Mammary epithelial cell (primary cell): ENCODE measurements around the gene AKR7A3.

Experiments
- EZH2 ChIP-seq: IDR thresholded peaks from 2 replicates; pipeline ENCODE4 v1.6.1; 2012; ENCODE audit warnings: low read length, inconsistent platforms, borderline replicate concordance
- TF ChIP-seq, protein P1 (sequence below), 2 donors: IDR thresholded peaks in 1 of 2; conservative IDR thresholded peaks in 1 of 2; 2 replicates each; pipeline ENCODE4 v1.5.1; 2011 to 2012; ENCODE audit warnings: inconsistent platforms in 2 of 2, low read length in 2 of 2, mild to moderate bottlenecking in 2 of 2, control low read depth in 1 of 2, low read depth in 1 of 2; ENCODE audit not compliant: insufficient read depth in 1 of 2; ENCODE audit errors: extremely low read depth in 1 of 2

GRCh38 chr1:19313636-19313959 lies 25.0 kb upstream of the AKR7A3 start:
- TF ChIP-seq, protein P1, sequence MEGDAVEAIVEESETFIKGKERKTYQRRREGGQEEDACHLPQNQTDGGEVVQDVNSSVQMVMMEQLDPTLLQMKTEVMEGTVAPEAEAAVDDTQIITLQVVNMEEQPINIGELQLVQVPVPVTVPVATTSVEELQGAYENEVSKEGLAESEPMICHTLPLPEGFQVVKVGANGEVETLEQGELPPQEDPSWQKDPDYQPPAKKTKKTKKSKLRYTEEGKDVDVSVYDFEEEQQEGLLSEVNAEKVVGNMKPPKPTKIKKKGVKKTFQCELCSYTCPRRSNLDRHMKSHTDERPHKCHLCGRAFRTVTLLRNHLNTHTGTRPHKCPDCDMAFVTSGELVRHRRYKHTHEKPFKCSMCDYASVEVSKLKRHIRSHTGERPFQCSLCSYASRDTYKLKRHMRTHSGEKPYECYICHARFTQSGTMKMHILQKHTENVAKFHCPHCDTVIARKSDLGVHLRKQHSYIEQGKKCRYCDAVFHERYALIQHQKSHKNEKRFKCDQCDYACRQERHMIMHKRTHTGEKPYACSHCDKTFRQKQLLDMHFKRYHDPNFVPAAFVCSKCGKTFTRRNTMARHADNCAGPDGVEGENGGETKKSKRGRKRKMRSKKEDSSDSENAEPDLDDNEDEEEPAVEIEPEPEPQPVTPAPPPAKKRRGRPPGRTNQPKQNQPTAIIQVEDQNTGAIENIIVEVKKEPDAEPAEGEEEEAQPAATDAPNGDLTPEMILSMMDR (conservative IDR thresholded peaks at IDR 0.05 in 1 of 2, IDR thresholded peaks at IDR 0.05 in 1 of 2; ENCODE audit: extremely low read depth in 1 of 2, insufficient read depth in 1 of 2, low read depth in 1 of 2, low read length in 2 of 2): no peak
- no peak for TF ChIP-seq EZH2
